Nephron progenitor cell (in vitro differentiated cells): ENCODE data around the gene GATA5.

Source experiments
- DNase-seq: peaks from one replicate; pipeline ENCODE4 v3.0.0; 2021
- H3K27ac Mint-ChIP-seq: 2 replicates; pipeline ENCODE4 v1.8.0; 2021; ENCODE audit warnings: mild to moderate bottlenecking, moderate library complexity, mixed read lengths
- H3K27me3 Mint-ChIP-seq: 2 replicates; pipeline ENCODE4 v1.8.0; 2021; ENCODE audit warnings: mild to moderate bottlenecking, low read depth, mixed read lengths; ENCODE audit not compliant: poor library complexity
- H3K36me3 Mint-ChIP-seq: 2 replicates; pipeline ENCODE4 v1.8.0; 2021; ENCODE audit warnings: low read depth, mixed read lengths
- H3K4me1 Mint-ChIP-seq: 2 replicates; pipeline ENCODE4 v1.8.0; 2021; ENCODE audit warnings: mixed read lengths
- H3K4me3 Mint-ChIP-seq: 2 replicates; pipeline ENCODE4 v1.8.0; 2021; ENCODE audit warnings: mild to moderate bottlenecking, moderate library complexity, mixed read lengths
- H3K9me3 Mint-ChIP-seq: 2 replicates; pipeline ENCODE4 v1.8.0; 2021; ENCODE audit warnings: mild to moderate bottlenecking, moderate library complexity, mixed read lengths
- CTCF ChIP-seq: fragments of 200-600 bp; sonication (generic); IDR thresholded peaks from 2 replicates; pipeline ENCODE4 v1.5.0; 2021; ENCODE audit warnings: antibody characterized with exemption

Gene GATA5

DNA sequence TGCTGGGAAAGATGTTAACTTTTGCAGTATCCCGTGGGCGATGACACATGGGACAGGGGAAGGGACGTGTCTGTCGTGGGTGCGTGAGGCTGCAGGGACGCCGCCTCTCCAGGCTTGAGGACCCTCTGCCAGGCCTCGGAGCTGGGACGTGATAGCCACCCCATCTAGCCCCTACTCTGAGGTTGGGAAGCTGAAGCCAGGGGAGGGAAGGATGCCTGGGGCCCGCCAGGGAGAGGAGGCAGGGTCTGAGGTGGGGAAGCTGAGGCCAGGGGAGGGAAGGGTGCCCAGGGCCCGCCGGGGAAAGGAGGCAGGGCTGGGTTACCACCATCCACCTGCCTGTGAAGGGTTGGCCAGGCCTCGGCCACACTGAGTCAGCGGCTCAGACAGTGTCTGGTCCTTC lies 38.2 kb upstream of the GATA5 start:
- Mint-ChIP-seq H3K27ac (no peak overlapping the region), H3K4me3 (no peak overlapping the region)

GRCh38 chr20:62511915-62512610 lies 36.3 kb upstream of the GATA5 start:
- Mint-ChIP-seq H3K27me3 (peaks cover 10% of the 10 kb centered on the region), H3K27ac (no peak overlapping the region)
- DNase-seq: peak; percentile 44

More for the DNA sequence above, 38.2 kb upstream of the GATA5 start:
- peaks cover 10% of the 10 kb centered on the region for H3K27me3 Mint-ChIP-seq
- DNase-seq: no peak
- peaks cover 37% of the 10 kb centered on the region for H3K4me1 Mint-ChIP-seq
- H3K9me3 Mint-ChIP-seq: no peaks in the 10 kb centered on the region
- no peak for TF ChIP-seq CTCF
- H3K36me3 Mint-ChIP-seq: no peaks in the 10 kb centered on the region

DNA sequence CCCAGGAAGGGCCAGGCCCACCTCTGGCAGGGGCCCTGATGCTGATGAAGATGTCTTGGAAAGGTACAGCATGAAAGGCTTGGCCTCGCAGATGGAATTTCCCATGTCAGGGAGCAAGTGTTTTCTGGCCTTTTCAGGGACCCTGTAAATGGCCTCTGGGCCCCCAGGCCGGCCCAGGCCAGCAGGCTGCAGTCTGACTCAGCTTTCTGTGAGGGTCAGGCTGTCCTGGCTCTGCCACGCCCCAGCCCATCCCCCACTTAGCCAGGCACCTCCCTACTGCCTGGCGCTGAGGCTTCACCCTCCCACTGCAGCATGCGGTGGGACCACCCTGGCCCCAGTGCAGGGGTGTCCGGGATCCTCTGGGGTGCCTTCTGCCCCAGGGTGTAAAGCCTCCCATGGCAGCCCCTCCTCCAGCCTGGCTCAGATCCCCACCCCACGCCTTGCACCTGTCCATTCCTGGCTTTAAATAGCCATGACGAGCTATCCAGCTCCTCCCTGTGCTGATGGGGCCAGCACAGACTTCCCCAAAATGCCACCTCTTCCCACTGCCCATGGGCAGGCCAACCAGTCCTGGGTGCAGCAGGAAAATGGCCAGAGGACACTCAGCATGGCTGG lies 35.6 kb upstream of the GATA5 start:
- H3K9me3 Mint-ChIP-seq: no peaks in the 10 kb centered on the region
- H3K4me3 Mint-ChIP-seq: no peak overlapping the region
- H3K27me3 Mint-ChIP-seq: peaks cover 10% of the 10 kb centered on the region
- H3K4me1 Mint-ChIP-seq: peaks cover 48% of the 10 kb centered on the region
- DNase-seq: no peak
- no peaks in the 10 kb centered on the region for H3K36me3 Mint-ChIP-seq
- TF ChIP-seq CTCF: no peak
- no peak overlapping the region for H3K27ac Mint-ChIP-seq

More at GRCh38 chr20:62511915-62512610, 36.3 kb upstream of the GATA5 start:
- no peak for TF ChIP-seq CTCF
- Mint-ChIP-seq H3K4me3 (peak overlapping the region; percentile 44), H3K36me3 (no peaks in the 10 kb centered on the region), H3K4me1 (peaks cover 45% of the 10 kb centered on the region), H3K9me3 (no peaks in the 10 kb centered on the region)

DNA sequence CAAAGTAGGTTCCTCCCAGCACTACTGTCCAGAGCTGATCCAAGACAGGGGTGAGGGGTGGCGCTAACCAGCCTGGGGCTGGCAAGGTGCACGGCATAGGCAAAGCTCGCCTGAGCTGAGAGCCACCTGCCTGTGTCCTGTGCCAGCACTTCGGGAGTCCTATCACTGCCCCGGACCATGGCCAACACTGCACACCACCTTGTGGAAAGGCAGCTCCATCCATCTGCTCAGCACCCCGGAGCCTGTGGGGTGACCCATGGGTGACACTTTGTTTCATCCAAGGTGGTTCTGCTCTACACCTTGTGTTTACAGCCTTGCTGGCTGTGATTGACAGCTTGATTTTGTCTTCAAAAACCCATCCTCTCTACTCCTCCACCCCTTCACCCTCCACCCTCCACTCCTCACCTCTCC lies 32.9 kb upstream of the GATA5 start:
- H3K4me3 Mint-ChIP-seq: no peak overlapping the region
- peaks cover 40% of the 10 kb centered on the region for H3K4me1 Mint-ChIP-seq
- DNase-seq: no peak
- H3K9me3 Mint-ChIP-seq: no peaks in the 10 kb centered on the region
- H3K27me3 Mint-ChIP-seq: peaks cover 3% of the 10 kb centered on the region
- no peak overlapping the region for H3K27ac Mint-ChIP-seq
- no peaks in the 10 kb centered on the region for H3K36me3 Mint-ChIP-seq
- TF ChIP-seq CTCF: no peak

DNA sequence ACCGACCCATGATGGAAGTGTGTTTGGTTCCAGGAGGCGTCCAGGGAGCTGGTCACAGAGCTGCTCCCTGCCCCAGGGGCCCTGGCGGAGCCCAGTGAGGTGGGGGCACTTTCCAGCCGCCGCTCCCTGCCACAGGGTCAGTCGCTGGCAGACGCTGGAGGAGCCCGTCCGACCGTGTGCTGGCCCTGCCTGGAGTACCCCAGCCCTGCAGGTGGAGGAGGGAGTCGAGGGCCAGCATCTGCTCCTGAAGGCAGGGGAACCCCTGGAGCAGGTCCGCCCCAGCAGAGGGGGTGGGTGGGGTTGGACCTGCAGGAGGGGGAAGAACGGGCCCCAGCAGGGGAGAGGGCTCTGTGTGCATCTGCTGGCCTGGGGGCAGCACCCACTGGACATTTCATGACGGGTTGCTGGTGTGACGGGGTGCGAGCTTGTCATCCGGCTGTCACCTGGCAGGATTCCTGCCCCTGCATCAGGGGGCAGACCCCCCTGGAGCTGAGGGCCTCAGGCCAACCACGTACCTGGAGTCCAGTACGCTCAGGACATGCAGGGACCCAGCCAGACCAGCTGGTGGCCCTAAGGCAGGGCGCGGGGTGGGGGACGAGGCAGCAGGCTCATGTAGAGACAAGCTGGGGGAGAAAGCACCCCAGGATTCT lies 32.3 kb upstream of the GATA5 start:
- H3K27ac Mint-ChIP-seq: no peak overlapping the region
- H3K4me3 Mint-ChIP-seq: no peak overlapping the region
- H3K9me3 Mint-ChIP-seq: no peaks in the 10 kb centered on the region
- peaks cover 40% of the 10 kb centered on the region for H3K4me1 Mint-ChIP-seq
- DNase-seq: no peak
- no peaks in the 10 kb centered on the region for H3K36me3 Mint-ChIP-seq
- TF ChIP-seq CTCF: no peak
- peaks cover 3% of the 10 kb centered on the region for H3K27me3 Mint-ChIP-seq
